ENCODE measurements around the gene PFKFB2.

PFKFB2 gene

DNA sequence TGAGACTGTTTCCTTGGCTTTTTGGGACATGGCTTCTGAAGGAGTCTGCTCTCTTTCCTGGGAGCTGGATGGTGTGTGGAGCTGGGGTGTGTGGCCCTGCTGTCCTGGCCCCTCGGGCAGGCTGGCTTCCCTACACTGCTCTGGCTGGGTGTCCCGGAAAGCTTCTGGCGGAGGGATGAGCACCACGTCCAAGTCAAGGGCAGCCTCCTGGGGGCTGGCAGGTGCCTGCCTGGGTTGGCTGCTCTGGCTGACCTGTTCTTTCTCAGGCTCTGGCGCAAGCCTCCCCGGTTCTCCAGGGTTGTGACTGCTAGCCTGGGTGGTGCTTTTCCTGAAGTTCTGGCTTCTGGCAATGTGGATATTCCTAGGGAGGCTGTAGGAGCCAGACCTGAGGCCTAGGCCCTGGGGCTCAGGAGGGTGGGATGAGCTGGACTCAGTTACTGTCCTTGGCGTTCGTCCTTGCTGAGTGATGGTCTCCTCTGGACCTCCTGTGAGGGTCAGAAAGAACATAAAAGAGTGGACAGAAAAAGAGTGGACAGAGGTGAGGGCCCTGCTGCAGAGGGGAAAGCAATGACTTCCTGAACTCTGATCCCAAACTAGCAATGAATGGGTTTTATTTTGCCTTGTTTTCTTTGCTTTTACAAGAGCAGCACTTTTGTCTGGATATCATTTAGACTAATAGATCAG is 29.9 kb upstream of the PFKFB2 start:
- no peak for DNase-seq

DNA sequence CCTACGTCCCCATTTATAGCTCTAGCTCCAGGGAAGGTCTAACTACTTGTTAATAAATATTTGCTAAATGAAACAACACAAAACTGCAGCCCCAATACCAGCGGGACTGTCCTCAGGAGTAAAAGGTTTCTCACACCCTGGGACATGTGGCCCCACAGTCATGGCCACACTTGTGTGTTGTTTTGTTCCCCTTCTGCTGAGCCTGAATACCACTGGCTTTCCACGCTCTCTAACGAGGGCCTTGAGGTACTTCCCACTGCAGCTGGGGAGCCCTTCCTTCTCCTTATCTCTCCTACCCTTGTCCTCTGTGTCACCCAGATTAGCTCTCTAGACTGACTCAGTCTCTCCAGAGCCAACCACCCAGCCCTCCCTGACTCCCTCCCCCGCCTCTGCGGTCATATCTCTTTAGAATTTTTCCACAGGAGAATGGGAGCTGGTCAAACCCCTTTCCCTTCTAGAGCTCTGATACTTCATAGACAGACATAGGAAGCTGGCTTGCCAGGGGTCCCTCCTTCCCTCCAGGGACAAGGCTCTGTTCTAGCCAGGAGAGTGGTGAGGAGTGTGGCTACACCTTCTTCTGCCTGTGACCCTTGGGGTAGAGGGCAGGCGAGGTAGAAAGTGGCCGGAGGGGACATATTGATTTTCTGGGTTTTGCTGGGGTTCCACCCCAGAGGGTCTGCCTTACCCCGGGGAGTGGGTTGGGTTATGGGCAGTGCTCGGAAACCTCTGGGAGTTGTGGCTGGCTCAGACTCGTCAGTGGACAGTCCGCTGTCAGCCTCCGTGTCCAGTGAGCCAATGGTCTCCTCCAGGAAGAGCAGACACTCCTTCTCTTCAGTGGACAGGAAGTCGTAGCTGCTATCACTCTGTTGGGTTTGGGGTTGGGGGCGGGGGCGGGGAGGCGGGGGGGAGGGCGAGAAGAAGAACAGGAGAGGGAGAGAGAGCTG is 28.6 kb upstream of the PFKFB2 start:
- no peak for DNase-seq

DNA sequence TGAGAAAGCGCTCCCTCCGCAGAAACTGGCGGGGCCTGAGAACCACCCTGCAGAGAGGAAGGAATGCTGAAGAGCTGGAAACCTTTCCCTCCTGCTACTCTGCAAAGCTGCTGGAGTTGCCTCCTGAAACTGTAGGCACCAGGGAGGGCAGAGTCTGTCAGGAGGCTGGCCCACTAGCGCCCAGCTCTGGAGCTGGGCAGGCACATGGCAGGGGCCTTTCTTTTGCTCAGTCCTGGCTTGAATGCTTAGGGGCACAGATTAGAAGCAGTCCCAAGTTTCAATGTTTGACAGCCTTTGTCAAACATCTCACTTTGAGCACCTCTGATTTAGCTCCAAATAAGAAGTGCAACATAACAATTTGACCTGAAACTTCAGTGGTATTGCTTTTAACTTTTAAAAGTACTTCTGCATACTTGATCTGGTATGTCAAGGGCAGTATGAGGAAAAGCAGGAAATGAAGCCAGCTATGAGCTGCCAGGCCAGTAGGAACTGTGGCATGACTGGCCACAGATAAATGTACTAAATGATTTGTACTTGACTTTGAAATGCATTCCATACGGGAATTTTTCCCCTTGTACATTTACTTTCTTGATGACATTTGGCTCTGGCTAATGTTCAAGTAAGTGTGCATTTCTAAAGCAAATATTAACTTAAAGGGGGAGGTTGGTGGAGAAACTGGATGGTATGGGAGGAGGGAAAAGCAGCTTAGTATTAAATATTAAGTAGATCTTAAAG is 27.8 kb upstream of the PFKFB2 start:
- no peak for DNase-seq

DNA sequence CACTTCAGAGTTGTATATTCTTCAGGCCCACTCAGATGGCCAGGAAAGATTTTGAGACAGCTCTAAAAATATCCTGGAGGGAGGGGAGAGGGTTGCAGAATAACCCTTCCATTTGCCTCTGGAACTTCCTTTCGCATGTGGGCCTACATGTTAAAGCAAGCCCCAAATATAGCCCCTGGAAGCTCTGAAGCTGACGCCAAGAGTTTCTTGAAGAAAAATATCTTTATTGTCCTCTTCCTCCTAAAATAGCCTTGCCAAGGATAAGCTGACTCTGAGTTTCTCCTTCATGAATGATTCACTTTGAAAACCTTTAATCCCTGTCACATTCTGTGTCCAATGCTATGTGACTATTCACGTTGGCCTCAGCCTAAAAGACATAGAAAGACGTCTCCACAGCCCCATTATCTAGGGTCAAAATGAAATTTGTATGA is 27.0 kb upstream of the PFKFB2 start:
- DNase-seq = no peak

DNA sequence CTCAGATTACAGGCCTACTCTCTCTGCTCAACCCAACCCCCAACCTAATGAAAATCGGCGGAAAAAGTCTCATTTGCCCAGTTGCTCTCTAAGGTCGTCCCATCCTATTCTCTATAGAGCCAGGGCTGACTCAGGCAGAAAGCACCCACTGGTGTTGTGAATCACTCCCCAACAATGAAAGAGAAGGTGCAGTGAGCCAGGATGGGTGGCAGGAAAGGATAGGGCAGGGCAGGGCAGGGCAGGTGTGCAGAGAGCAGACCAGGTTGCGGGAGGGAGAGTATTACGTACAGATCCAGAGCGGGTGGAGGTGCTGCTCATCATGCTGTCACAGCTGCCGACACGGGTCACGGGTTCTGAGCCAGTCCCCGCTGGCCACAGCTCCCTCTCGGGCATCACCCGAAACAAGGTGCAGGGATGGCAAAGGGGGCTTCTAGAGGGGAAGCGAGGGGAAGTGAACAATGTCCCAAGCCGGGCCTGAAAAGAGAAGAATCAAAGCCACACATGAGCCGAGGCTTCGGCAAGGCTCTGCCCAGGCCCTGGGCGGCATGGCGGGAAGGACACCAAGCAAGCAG is 25.8 kb upstream of the PFKFB2 start:
- DNase-seq = no peak

DNA sequence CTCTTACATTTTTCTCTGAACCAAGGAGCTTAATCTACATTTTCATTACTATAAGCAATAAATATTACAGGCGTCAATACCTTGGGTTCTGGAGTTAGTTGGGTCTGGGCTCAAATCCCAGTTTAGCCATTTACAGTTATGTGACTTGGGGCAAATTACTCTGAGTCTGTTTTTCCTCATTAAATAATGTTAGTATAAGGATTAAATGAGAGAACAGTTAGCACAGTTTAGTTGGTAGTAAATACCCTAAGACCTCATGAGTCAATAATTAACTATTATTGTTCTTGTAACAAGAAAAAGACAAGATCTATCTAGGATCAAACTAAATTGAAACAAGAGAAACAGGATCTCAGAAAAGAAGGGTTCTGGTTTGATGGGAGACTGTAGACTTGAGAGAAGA is 25.2 kb upstream of the PFKFB2 start:
- no peak for DNase-seq

DNA sequence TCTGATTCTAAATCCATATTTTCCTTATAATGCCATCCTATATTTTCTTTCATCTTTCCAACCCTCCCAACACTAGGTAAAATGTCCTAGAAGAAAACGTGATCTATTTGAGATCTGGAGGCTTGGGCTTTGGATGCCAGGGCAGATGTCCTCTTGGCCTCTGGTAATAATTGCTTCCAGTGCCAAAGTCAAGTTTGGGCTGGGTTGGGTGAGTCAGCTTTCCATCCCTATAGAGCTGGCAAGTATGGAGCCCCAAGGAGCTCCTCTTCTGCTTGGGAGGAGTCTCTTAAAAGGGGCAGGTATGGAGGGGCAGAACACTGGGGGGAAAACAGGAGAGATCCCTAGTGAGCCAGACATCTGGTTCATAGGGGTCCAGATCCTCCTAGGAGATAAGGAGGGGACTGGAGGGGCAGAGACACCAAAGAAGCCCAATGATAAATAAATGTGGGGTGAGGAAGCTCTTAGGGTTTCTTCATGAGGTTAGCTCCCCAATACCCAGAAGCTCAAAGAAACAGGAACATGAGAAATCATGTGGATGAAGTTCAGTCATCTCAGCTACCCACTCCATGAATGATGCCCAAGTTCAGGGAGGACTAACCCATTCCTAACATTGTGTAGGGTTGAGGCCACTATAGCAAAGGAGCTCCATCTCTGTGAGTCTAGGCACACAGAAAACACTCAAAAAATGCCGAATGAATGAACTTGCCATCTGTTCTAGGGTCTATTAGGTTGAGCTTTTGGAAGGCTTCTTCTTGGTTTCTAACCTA is 24.0 kb upstream of the PFKFB2 start:
- no peak for DNase-seq

DNA sequence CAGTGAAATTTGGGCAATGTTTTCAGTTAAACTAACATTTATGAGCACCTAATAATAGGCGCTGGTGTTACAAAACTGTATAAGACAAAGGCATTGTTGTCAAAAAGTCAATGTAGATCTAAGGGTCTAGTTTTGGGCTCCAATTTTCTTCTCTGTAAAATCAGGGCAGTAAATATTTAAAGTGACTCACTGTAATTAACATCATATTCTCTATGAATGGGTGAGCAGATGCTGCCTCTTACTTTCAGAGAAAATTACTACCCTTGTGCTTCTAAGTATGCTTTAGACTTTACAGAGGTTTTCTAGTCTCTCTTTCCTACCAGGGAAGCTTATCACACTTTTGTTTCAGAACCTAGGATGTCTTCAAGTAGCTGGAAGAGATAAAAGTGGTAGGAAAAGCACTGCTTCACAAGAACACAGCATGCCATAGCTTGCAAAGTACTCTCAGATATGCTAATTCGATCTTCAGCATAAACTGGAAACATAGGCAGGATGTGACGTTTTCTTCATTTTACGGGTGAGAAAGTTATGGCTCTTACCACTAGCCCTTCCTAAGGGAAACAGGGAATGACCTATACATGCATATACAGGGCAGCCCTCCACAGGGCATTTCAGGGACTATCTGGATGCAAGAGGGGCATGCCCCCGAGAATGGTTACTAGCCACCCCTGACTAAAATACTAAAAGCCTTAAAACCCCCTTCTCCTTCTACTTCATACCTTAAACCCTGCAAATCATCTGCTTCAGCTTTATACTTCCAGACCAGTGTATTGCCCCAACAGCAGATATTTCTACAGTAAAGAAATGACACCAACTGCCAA is 23.2 kb upstream of the PFKFB2 start:
- DNase-seq = no peak

DNA sequence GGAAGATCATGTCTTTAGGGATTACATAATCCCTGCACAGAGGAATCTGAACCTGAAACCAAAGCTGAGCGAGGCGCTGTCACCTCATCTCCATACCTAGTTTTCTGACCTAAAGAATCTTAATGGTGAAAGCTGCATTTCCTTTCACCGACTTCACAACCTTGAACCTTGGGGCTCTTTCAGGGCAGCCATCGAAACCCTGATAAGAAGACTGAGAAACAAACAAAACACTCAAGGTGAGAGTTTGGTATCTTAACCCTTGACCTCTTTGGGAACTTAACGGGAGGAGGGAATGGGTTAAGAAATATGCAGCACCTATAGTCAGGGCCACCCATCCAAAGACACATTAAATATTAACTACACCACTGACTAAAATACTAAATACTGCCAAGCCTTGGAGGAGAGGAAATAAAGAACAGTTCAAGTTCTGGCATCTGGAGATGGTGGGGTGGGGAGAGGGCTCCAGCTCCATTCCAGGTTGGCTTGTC is 22.5 kb upstream of the PFKFB2 start:
- DNase-seq = no peak

DNA sequence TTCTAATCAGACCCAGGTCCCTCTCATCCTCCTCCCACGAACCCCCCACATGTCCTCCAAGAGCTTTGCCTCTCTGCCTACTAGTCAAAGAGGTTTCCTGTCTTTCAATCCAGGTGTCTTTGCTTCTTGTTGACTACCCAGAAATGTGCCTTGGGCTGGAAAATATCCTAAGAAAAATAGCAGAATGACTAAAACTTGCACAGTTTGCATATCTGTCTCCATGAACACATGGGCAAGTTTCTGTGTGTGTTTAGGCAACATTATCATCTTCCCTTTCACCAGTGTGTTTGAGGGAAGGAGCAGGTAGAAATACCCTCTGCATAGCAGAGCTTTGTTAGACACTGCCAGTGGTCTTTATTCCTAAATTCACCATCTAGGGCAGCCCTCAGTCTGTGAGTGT is 22.1 kb upstream of the PFKFB2 start:
- DNase-seq = no peak

DNA sequence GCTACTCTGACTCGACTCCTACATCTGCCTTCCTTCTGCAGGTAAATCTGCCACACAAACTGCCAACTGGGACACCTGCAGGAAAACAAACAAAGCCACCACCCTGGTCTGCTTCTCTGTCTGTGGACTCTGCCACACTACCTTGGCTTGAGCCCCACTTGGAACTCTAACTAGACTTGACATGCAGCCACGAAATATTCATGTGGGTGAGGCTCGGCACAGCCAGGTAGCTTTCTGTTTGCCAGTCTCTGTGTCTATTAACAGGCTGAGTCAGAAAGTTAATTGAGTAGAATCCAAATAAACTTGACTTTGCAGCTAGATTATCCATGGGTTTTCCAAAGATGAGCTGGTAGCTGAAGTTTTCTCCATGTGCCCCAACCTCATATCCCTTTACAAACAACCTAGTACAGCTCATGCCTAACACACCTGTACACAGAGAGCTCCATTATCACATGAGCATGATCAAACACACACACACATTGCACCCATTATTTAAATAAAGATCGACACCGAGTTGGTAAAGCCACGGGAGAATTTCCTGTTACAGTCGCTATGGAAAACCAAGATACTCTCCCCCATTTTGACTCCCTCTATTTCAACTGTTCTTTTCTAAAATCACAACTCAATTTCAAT is 21.3 kb upstream of the PFKFB2 start:
- no peak for DNase-seq

DNA sequence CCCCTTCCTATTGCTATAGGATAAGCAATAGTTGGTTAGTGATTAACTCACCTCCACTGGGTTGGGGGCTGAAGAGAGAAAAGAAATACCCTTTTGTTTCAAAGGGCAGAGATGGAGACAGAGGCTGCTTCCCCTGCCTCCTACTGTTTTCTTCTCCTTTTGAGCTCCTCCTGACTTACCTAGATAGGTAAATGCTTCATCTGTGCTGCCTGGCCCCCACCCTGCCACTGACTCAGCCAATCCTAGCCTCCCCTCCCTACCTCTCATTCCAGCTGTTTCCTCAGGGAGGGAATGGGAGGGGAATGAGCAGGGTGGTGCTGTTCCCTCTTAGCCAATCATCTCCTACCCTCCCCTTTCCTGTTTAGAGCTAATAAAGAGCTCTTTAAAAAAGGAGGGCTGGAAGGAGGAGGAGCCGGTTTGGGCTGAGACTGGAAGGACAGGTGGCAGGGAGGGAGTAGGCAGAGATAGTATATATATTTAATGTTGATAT is 20.5 kb upstream of the PFKFB2 start, which contains the start of gene C1orf116:
Gene C1orf116 (minus strand): TSS at position 229 of the 490 bp plus-strand sequence. CDS start 5,158 bp downstream, outside the sequence.
- no peak for DNase-seq

DNA sequence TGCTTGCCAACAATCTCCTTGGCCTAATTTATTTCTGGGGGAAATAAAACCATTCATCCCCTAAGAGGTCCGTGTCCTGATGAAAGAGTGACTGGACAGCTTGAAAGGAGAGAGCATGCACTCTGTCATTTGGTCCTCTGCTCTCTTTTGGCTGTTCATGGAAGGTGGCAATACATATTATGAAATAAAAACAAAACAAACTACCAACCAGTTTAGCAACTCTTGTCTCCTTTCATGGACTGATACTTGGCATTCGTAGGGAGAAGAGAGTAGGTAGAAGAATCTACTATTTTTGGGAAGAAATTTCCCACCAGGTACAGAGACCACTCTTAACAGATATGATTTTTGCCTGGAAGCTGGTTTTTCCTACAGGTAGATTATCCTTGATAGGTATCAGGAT is 19.8 kb upstream of the PFKFB2 start:
- no peak for DNase-seq

DNA sequence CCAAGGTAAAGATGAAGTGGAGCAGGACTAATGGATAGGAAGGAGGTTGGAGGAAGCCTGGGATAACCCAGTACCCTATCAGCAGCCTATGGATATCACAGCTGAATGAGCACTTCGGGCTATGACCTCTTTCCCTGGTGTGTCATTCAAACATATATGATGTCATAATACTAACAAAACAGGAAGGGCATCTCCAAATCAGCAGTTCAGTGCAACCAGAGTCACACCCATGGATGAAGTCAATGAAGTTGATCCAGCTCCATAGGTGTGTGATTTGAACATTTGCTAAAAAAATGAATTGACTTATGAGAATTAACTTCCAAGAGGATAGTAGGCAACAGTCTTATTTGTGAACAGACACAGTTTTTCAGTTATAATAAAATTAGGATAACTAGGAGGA is 18.9 kb upstream of the PFKFB2 start:
- no peak for DNase-seq

DNA sequence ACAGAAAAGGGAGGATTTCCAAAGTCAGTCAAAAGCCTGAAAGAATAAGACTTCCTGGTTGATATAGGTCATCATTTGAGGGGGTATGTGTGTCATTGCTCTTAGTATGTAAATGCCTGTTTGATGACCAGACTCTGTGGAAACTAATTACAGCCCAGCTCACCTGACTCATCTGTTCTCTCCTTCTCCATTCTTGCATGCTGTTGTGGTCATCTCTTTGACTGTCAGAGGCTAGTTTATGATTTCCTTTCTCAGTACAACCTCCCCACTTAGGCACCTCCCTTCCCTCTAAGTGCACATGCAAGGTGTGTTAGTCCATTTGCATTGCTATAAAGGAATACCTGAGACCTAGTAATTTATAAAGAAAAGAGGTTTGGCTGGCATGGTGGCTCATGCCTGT is 18.1 kb upstream of the PFKFB2 start:
- DNase-seq = no peak

DNA sequence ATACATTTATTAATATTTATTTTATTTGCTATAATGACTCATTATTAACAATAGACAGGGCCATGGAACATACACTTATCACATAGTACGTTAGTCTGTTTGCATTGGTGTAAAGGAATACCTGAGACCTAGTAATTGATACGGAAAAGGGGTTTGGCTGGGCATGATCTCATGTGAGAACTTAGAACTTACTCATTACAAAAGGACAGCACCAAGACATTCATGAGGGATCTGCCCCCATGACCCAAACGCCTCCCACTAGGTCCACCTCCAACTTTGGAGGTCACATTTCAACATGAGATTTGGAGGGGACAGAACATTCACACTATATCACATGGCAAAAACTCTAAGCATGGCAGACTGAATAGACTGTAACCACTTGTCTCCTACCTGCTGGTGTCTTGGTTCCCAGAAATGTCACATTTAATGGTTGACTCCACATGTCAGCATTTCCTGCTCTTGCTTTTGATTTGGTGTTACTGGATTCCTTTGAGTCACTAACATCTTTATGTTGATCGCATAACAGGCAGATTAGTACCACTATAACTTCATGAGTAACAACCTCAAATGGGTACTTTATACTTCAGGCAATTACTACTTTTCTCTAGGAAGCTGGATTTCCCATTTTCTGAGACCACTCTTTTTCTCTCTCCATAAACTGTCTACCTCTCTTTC is 17.1 kb upstream of the PFKFB2 start:
- no peak for DNase-seq

DNA sequence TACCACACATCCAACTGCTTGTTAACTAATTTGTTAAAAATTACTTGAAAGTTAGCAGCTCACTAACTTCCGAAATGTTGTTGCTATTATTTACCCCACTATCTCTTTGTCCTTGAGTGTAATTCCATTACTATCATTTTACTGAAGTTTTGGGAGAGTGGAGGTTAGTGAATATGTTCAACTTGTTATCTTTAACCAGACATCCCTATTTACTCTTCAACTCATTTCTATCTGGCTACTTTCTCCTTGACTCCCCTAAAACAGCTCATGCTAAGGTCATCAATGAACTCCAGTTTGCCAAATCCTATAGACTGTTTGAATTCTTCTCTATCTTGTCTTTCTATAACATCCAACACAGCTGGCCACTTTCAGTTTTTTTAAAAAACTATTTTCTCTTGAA is 16.2 kb upstream of the PFKFB2 start:
- no peak for DNase-seq

DNA sequence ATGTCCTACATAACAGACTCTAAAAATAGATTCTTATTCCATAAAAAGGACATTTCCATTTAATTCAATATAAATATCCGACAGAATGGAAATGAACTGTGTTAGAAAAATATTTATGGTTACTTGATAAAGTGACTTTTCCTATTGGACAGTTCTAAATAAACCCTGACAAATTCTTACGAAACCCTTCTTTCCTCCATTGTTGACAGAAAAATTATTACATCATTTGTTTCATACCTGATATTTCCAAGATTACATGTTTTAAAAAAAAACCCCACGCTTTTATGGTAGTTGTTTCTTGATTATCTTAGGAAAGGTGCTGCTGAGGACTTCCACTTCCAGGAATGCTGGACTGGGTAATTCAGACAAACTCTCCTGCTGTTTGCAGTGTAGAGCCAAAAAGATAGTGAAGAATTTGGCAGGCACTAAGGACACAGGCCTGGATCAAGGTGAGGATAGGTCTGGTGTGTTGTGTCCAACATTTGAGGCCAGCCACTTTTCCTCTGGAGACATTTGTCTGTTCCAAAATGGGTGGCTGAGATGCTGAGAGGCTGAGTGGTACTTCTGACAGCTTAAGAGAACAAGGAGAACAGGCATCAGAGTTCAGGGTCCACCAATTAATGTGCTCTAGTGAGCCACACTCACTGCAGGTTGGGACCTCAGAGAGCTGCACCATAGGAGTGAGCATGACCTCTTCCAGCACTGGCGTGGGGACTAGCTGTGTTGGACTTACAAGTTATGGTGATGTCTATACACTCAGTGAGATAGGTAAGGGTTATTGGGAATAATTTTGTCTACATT is 13.5 kb upstream of the PFKFB2 start:
- DNase-seq = no peak

DNA sequence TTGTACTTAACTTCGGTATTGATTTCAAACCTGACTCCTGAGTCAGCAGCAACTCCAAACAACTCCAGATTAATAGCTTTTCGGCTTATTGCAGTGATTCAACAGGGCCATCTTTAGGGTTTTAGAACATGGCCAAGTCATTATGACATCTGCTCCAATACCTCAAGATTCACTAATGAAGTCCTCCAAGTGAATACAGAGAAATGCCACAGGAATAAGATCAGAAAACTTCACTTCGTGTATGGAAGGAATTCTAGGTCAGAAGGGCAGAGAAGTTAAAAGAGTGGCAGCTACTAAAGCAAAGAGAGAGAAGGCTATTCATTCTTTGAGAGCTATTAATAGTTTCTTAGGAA is 12.9 kb upstream of the PFKFB2 start:
- DNase-seq = no peak
